ENCODE results near the gene C7.

DNA sequence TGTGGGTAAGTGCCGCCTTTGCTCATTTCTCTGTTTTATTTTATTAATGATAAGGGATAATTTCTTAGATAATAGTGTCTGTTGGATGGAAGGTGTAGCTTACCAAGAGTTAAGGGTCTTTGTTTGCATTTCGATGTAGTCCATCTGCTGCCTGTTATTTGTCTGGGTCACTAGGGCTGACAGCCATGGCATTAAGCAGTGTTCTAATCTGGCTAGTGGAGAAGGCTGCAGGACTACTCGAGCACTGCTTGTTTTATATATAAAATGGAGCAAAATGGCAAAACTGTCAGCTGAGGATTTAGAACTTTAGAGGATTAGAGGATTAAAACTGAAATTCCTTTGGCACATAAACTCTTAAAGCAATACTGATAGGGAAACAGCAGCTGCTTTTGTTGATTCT, 67.5 kb downstream of the C7 start:
- TF ChIP-seq ZFP30 (CRISPR knock-in tag; IDR thresholded peaks at IDR 0.05): no peak
- no peak for TF ChIP-seq ZNF565 (CRISPR knock-in tag; conservative IDR thresholded peaks at IDR 0.05; ENCODE audit: low read depth)
- TF ChIP-seq ARNTL (CRISPR knock-in tag; IDR thresholded peaks at IDR 0.05; ENCODE audit: borderline replicate concordance, low read depth): no peak
- TF ChIP-seq ZC3H10 (CRISPR knock-in tag; IDR thresholded peaks at IDR 0.05): no peak
- TF ChIP-seq ZFP3 (CRISPR knock-in tag; IDR thresholded peaks at IDR 0.05): no peak
